GM12864 (cell line): ENCODE data around the gene ABCC3.

Experiments used
- DNase-seq: peaks from one replicate; pipeline ENCODE4 v3.0.0-alpha.2; 2011; ENCODE audit warnings: low read depth
- H3K4me3 ChIP-seq: 2 replicates; pipeline ENCODE4 v1.5.1; 2011; ENCODE audit warnings: mild to moderate bottlenecking, low read depth, low read length, control low read depth
- CTCF ChIP-seq: IDR thresholded peaks from 2 replicates; pipeline ENCODE4 v1.5.1; 2011; ENCODE audit warnings: low read depth, mild to moderate bottlenecking, moderate library complexity, low read length, control low read depth, inconsistent platforms; ENCODE audit errors: missing control alignments

Gene ABCC3

DNA sequence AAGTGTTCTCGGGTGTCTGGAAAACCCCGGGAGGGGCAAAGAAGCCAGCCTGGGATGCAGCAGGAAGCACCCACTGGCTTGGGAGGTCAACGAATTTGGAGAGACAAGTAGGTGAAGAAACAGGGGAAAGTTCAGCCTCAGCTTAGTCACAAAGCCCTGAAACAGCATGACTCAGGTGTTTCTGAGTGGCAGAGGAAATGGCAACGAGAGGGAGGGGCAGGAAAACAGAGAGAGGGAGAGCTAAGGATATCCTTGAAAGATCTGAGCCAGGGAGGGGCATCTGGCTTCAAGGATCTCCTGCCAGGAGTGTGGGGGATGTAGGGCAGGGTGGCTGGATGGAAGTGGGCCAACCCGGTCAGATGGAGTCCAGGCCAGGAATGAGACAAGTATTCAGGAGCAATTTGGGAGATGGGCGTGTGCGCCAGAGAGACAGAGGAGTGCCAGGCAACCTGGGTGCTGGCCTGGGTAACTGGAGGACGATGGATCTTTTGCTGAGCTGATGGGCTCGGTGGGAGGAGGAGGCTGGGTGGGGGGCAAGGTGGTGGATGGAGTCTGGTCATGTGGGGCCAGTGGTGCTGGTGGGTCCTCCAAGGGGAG is 27.2 kb downstream of the ABCC3 start:
- TF ChIP-seq CTCF, result no peak
- DNase-seq, result no peak
- no peak overlapping the region for H3K4me3 ChIP-seq

GRCh38 chr17:50662632-50663225 is 28.0 kb downstream of the ABCC3 start:
- no peak overlapping the region for H3K4me3 ChIP-seq
- TF ChIP-seq CTCF, result no peak
- no peak for DNase-seq

DNA sequence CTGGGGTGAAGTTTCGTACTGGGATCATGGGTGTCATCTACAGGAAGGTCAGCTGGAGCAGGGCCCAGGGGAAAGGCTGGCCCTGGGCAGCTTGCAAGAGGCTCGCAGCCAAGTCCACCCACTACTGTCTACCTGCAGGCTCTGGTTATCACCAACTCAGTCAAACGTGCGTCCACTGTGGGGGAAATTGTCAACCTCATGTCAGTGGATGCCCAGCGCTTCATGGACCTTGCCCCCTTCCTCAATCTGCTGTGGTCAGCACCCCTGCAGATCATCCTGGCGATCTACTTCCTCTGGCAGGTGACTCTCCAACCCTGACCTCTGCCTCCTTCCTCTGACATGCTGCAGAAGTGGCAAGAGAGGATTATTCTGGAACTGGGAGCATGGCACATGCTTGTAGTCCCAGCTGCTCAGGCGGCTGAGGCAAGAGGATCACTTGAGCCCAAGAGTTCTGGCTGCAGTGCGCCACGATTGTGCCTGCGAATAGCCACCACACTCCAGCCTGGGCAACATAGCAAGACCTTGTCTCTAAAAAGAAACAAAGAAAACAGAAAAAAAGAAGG is 29.2 kb downstream of the ABCC3 start:
- no peak overlapping the region for H3K4me3 ChIP-seq
- DNase-seq, result no peak
- no peak for TF ChIP-seq CTCF

DNA sequence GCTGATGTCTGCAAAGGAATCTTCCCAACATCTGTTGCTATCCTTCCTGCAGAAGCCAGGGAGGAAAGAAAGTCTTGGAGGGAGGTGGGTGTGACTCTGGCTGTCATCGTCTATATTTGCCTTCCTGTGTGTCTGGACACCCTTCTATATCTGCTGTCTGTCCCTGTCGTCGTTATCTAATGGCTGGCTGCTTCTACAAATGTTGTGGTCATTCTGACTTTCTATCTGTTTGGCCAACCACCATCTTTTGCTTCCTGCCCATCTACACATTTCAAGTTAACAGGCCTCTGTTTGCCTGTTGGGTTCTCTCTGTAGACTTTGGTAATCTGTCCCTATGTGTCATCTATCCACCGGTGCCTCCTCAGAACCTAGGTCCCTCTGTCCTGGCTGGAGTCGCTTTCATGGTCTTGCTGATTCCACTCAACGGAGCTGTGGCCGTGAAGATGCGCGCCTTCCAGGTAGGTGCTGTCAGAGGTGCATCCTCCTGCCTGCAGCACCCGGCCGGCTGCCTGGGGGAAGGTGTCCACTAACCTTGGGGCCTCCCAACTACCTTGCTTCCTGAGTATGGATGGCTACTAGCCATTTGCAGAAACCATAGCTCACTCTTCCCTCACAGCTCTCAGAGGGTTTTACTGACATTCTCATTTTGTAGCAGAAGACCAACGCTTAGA is 30.2 kb downstream of the ABCC3 start:
- TF ChIP-seq CTCF, result no peak
- DNase-seq, result no peak
- no peak overlapping the region for H3K4me3 ChIP-seq

GRCh38 chr17:50665838-50666237 is 31.2 kb downstream of the ABCC3 start:
- no peak for DNase-seq
- no peak overlapping the region for H3K4me3 ChIP-seq
- TF ChIP-seq CTCF, result no peak

- no peak overlapping the region for H3K4me3 ChIP-seq
- no peak for TF ChIP-seq CTCF
Measured at GRCh38 chr17:50666316-50666715, 31.6 kb downstream of the ABCC3 start.

More at GRCh38 chr17:50666316-50666715, 31.6 kb downstream of the ABCC3 start:
- no peak for DNase-seq
